ENCODE data around the gene CEACAM1. TPM values are rescaled to one million over a fixed set of nuclear protein-coding genes. Genes with fewer than 3 reads are reported as not detected.

Gene CEACAM1
- total and polyA plus RNA-seq, 2 of the 13 experiments (the other 11 are each of a cell fraction or from before 2014, with no cell fraction given): 13.5 to 332 TPM

DNA sequence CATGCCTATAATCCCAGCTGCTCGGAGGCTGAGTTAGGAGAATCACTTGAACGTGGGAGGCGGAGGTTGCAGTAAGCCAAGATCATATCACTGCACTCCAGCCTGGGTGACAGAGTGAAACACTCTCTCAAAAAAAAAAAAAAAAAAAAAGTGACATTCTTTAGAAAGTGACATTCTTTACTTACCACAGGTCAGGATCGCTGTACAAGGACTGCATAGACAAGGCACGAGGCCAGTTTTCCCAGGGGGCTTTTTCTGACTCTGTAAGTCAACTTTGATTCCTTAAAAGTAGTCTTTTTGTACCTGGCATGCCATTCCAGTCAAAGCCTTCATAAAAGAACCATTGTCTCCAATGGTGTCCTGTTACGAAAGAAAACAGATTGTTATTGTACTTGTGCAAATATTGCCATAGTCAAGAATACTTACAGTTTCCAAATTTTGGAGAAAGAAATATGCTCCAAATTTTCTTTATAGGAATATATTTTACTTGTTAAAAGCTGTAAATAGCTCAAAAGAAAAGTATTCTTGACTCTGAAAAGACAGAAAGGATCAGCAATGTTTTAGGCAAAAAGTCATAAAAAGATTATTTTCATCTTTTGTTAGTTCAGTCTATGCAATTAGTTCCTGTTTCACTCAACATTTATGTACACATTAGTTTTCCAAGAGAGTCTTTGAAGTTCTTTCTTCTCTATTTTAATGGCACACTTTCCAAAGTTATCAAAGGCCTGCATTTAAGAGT, 39.3 kb downstream of the CEACAM1 start:
- no peaks in the 10 kb centered on the region for H3K27me3 ChIP-seq (ENCODE audit: control insufficient read depth in 1 of 2, insufficient read depth in 2 of 2, low read length in 2 of 2)
- FAIRE-seq (peak; percentile 71), DNase-seq (ENCODE audit: low spot score) (peak; percentile 100), ATAC-seq (peak; percentile 96)
- WGBS (ENCODE audit: low lambda C conversion rate): under 1% methylated on average over 6 of the region's 6 CpGs
- BruUV-seq (replicated peaks): no TSS peak
- in situ Hi-C loops (cut with HindIII; ENCODE audit: extremely low pct_ligation_motif_present, low pct_unique_long_range_greater_than_20kb) (no loop called here), intact Hi-C loops (cut with micrococcal nuclease; ENCODE audit: unreplicated experiment) (loop anchor here (1.0 kb wide), 2 partner anchors 8 to 40 kb away; no protein-coding TSS in a partner anchor)
- H4K20me1 ChIP-seq (ENCODE audit: insufficient read depth, low read length): no peaks in the 10 kb centered on the region
- H3K9ac ChIP-seq (ENCODE audit: insufficient read depth, low read depth, low read length): peak overlapping the region; percentile 70
- POLR2A ChIA-PET: interaction anchor here (0.6 to 3.7 kb wide), 5 partner anchors 9 to 41 kb away, joined by 3 to 41 read pairs (median 8); partner anchors contain the start of gene CEACAM1
- H3K4me1 ChIP-seq (ENCODE audit: insufficient read depth, low read length): peaks cover 95% of the 10 kb centered on the region
- CTCF ChIA-PET (ENCODE audit: low intra/inter-chr PET ratio, low total read pairs): no interaction called here
- no peaks in the 10 kb centered on the region for H3K9me3 ChIP-seq (ENCODE audit: low read length)
- H3K27ac ChIP-seq (ENCODE audit: extremely low read length, insufficient read depth, low read length): peak overlapping the region; percentile 96
- peak overlapping the region; percentile 70 for H3K4me2 ChIP-seq (ENCODE audit: low read depth, low read length)
- no peaks in the 10 kb centered on the region for H3K36me3 ChIP-seq (replicated peaks in 1 of 2; ENCODE audit: control insufficient read depth in 1 of 2, insufficient read depth in 2 of 2, low read length in 2 of 2)
- no peak overlapping the region for H2AFZ ChIP-seq (ENCODE audit: low read length)
- H3K79me2 ChIP-seq (ENCODE audit: insufficient read depth, low read length): no peaks in the 10 kb centered on the region
- peak overlapping the region in 1 of 3 experiments; percentile 41; a peak in 1 of 6 replicates for H3K4me3 ChIP-seq (replicated peaks in 1 of 3; ENCODE audit: insufficient read depth in 1 of 3, low read depth in 2 of 3, low read length in 3 of 3)
- TF ChIP-seq ZMYM3 (CRISPR knock-in tag; IDR thresholded peaks at IDR 0.05) (peak; percentile 66; the same call in 1 of the 2 replicates), ASH2L (IDR thresholded peaks at IDR 0.05; ENCODE audit: insufficient read length, low read depth, low read length) (peak; percentile 92), HDAC2 (CRISPR knock-in tag; IDR thresholded peaks at IDR 0.05) (0 out of 2 replicates have a peak, but pooled peaks have one; percentile 48), TCF7 (IDR thresholded peaks at IDR 0.05; ENCODE audit: low read depth) (peak; percentile 70), POLR2A (IDR thresholded peaks at IDR 0.05; ENCODE audit: insufficient read depth in 1 of 2, low read depth in 2 of 2, low read length in 2 of 2) (no peak), MEIS1 (CRISPR knock-in tag; IDR thresholded peaks at IDR 0.05; ENCODE audit: borderline replicate concordance) (0 out of 2 replicates have a peak, but pooled peaks have one; percentile 38), ZSCAN20 (CRISPR knock-in tag; IDR thresholded peaks at IDR 0.05; ENCODE audit: borderline replicate concordance) (no peak), PHF21A (CRISPR knock-in tag; IDR thresholded peaks at IDR 0.05) (peak; percentile 88), ZSCAN9 (CRISPR knock-in tag; IDR thresholded peaks at IDR 0.05; ENCODE audit: borderline replicate concordance) (peak; percentile 30; the same call in 1 of the 2 replicates), ARNTL (CRISPR knock-in tag; IDR thresholded peaks at IDR 0.05) (0 out of 2 replicates have a peak, but pooled peaks have one; percentile 50), KAT7 (CRISPR knock-in tag; IDR thresholded peaks at IDR 0.05; ENCODE audit: borderline replicate concordance) (peak; percentile 33; the same call in 1 of the 2 replicates), ZMYM4 (CRISPR knock-in tag; IDR thresholded peaks at IDR 0.05) (0 out of 2 replicates have a peak, but pooled peaks have one; percentile 25), HMG20B (CRISPR knock-in tag; conservative IDR thresholded peaks at IDR 0.05) (0 out of 2 replicates have a peak, but pooled peaks have one; percentile 27), FOXJ3 (CRISPR knock-in tag; IDR thresholded peaks at IDR 0.05; ENCODE audit: borderline replicate concordance) (peak; percentile 78; the same call in 1 of the 2 replicates), SIX1 (CRISPR knock-in tag; IDR thresholded peaks at IDR 0.05; ENCODE audit: borderline replicate concordance) (peak; percentile 94; the same call in 1 of the 2 replicates), NFATC3 (CRISPR knock-in tag; IDR thresholded peaks at IDR 0.05) (no peak), KAT8 (CRISPR knock-in tag; IDR thresholded peaks at IDR 0.05) (peak; percentile 56; the same call in 1 of the 2 replicates)
- TF ChIP-seq, protein P1, sequence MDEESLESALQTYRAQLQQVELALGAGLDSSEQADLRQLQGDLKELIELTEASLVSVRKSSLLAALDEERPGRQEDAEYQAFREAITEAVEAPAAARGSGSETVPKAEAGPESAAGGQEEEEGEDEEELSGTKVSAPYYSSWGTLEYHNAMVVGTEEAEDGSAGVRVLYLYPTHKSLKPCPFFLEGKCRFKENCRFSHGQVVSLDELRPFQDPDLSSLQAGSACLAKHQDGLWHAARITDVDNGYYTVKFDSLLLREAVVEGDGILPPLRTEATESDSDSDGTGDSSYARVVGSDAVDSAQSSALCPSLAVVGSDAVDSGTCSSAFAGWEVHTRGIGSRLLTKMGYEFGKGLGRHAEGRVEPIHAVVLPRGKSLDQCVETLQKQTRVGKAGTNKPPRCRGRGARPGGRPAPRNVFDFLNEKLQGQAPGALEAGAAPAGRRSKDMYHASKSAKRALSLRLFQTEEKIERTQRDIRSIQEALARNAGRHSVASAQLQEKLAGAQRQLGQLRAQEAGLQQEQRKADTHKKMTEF (CRISPR knock-in tag; IDR thresholded peaks at IDR 0.05): peak; percentile 87
- TF ChIP-seq, protein P2, sequence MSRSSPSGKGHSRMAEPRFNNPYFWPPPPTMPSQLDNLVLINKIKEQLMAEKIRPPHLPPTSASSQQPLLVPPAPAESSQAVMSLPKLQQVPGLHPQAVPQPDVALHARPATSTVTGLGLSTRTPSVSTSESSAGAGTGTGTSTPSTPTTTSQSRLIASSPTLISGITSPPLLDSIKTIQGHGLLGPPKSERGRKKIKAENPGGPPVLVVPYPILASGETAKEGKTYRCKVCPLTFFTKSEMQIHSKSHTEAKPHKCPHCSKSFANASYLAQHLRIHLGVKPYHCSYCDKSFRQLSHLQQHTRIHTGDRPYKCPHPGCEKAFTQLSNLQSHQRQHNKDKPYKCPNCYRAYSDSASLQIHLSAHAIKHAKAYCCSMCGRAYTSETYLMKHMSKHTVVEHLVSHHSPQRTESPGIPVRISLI (CRISPR knock-in tag; IDR thresholded peaks at IDR 0.05; ENCODE audit: borderline replicate concordance): peak; percentile 98
- TF ChIP-seq, protein P3, sequence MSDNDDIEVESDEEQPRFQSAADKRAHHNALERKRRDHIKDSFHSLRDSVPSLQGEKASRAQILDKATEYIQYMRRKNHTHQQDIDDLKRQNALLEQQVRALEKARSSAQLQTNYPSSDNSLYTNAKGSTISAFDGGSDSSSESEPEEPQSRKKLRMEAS (IDR thresholded peaks at IDR 0.05): peak; percentile 50; the same call in 1 of the 2 replicates

Data from HepG2 (cell line).